Measurements from ENCODE around the gene HOXC12.

HOXC12 gene

GRCh38 chr12:53968214-53969127 lies 13.8 kb downstream of the HOXC12 start:
- no peak for FAIRE-seq

GRCh38 chr12:53969588-53970259 lies 15.0 kb downstream of the HOXC12 start:
- no peak for DNase-seq (ENCODE audit: extremely low spot score, insufficient read length, low read depth)
- FAIRE-seq = no peak

More at GRCh38 chr12:53968214-53969127, 13.8 kb downstream of the HOXC12 start:
- DNase-seq (ENCODE audit: extremely low spot score, insufficient read length, low read depth) = no peak

- no peak for FAIRE-seq
- DNase-seq (ENCODE audit: extremely low spot score, insufficient read length, low read depth) = no peak
Measured at GRCh38 chr12:53970451-53970850, 15.7 kb downstream of the HOXC12 start.

GRCh38 chr12:53971129-53971528 lies 16.4 kb downstream of the HOXC12 start:
- FAIRE-seq (no peak), DNase-seq (ENCODE audit: extremely low spot score, insufficient read length, low read depth) (no peak)

DNA sequence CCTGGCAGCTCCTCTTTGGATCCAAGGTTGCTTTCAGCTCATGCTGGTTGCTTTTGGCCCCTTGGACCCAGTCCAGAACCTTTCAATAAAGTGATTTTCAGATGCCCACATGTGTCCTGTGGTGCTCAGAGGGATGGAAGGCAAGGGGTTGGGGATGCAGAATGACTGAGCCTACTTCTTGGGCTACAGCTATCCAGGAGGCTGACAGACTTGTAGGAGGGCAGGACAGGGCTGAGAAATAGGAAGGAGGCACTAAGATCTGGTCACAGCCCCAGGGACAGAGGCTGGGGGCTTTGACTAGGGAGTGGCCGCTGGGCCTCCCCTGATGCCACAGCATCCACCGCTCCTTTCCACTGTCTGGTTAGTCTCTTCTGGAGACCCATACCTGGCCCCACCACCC lies 17.0 kb downstream of the HOXC12 start:
- no peak for DNase-seq (ENCODE audit: extremely low spot score, insufficient read length, low read depth)
- FAIRE-seq = no peak

- FAIRE-seq (no peak), DNase-seq (ENCODE audit: extremely low spot score, insufficient read length, low read depth) (no peak)
Measured at GRCh38 chr12:53972152-53972702, 17.5 kb downstream of the HOXC12 start.

DNA sequence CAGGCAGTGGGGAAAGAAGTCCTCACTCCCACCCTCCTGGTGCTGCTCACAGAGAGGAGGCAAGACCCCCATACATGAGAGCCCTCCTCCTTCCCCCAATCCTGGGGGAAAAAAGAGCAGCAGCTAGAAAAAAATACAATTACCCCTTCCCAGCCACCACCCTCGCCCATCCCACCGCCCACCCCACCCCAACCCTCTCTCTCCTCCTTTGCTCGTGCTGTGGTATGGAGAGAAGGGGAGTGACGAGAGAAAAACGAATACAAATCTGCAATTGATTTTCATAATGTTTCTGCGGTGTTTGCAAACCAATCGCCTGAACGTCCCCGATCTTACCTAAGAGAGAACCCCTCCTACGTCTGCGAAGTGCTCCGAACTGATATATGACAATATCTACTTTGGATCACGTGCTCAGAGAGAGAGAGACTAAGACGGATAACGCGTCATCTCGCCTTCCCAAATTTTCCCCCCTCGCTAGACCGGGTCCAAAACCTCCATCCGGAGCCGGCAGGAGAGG lies 18.1 kb downstream of the HOXC12 start, which contains the start of gene HOXC11:
Gene HOXC11 (plus strand): TSS at position 405 of the 514 bp plus-strand sequence. CDS start 116 bp downstream, outside the sequence.
- FAIRE-seq = no peak

DNA sequence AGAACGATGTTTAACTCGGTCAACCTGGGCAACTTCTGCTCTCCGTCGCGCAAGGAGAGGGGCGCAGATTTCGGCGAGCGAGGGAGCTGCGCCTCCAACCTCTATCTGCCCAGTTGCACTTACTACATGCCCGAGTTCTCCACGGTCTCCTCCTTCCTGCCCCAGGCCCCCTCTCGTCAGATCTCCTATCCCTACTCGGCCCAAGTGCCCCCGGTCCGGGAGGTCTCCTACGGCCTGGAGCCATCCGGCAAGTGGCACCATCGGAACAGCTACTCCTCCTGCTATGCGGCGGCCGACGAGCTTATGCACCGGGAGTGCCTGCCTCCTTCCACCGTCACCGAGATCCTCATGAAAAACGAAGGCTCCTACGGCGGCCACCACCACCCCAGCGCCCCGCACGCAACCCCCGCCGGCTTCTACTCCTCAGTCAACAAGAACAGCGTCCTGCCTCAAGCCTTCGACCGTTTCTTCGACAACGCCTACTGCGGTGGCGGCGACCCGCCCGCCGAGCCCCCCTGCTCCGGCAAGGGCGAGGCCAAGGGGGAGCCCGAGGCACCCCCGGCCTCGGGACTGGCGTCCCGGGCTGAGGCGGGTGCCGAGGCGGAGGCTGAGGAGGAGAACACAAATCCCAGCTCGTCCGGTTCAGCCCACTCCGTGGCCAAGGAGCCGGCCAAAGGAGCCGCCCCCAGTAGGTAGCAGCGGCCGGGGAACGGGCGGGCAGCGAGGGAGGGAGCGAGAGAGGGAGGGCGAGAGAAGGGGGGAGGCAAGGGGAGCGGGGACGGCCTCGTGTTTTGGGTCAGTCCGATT lies 18.7 kb downstream of the HOXC12 start:
- DNase-seq (ENCODE audit: extremely low spot score, insufficient read length, low read depth) (no peak), FAIRE-seq (no peak)

More for the DNA sequence above, 18.1 kb downstream of the HOXC12 start, which contains the start of gene HOXC11:
- DNase-seq (ENCODE audit: extremely low spot score, insufficient read length, low read depth) = no peak

GRCh38 chr12:53974084-53975063 lies 19.7 kb downstream of the HOXC12 start, which contains the start of gene HOTAIR:
Gene HOTAIR (minus strand): TSS chr12:53974954.
- no peak for DNase-seq (ENCODE audit: extremely low spot score, insufficient read length, low read depth)

GRCh38 chr12:53975064-53975471 lies 20.4 kb downstream of the HOXC12 start:
- FAIRE-seq = no peak
- no peak for DNase-seq (ENCODE audit: extremely low spot score, insufficient read length, low read depth)

More at GRCh38 chr12:53974084-53975063, 19.7 kb downstream of the HOXC12 start, which contains the start of gene HOTAIR:
- FAIRE-seq = no peak

- FAIRE-seq (no peak), DNase-seq (ENCODE audit: extremely low spot score, insufficient read length, low read depth) (no peak)
Measured at GRCh38 chr12:53975479-53976152, 20.9 kb downstream of the HOXC12 start.

GRCh38 chr12:53976172-53976822 lies 21.6 kb downstream of the HOXC12 start:
- DNase-seq (ENCODE audit: extremely low spot score, insufficient read length, low read depth) (no peak), FAIRE-seq (no peak)

GRCh38 chr12:53976823-53977595 lies 22.3 kb downstream of the HOXC12 start:
- DNase-seq (ENCODE audit: extremely low spot score, insufficient read length, low read depth) (no peak), FAIRE-seq (no peak)

- FAIRE-seq = no peak
- no peak for DNase-seq (ENCODE audit: extremely low spot score, insufficient read length, low read depth)
Measured at GRCh38 chr12:53977596-53978445, 23.1 kb downstream of the HOXC12 start.

GRCh38 chr12:53978477-53979356 lies 24.0 kb downstream of the HOXC12 start:
- no peak for FAIRE-seq
- no peak for DNase-seq (ENCODE audit: extremely low spot score, insufficient read length, low read depth)
